Liver (tissue), 9 donors: Measurements from ENCODE around the gene MYBPC2. TPM values are rescaled to one million over a fixed set of nuclear protein-coding genes. Genes with fewer than 3 reads are reported as not detected.

ENCODE experiments used
- DNase-seq: peaks from one replicate; pipeline ENCODE4 v3.0.0-alpha.2; 2017; ENCODE audit warnings: low spot score
- H3K27ac ChIP-seq, 2 donors: one replicate each; pipeline ENCODE4 v1.7.0; 2013; ENCODE audit warnings: inconsistent platforms in 2 of 2, low read length in 2 of 2, control low read depth in 1 of 2, low read depth in 1 of 2, mild to moderate bottlenecking in 1 of 2
- H3K27me3 ChIP-seq, 4 donors: one replicate each; pipeline versions ENCODE4 v1.6.1 to v1.7.0; 2013; ENCODE audit warnings: low read length in 3 of 4, inconsistent platforms in 1 of 4, mild to moderate bottlenecking in 1 of 4, moderate library complexity in 1 of 4; ENCODE audit not compliant: control insufficient read depth in 4 of 4, insufficient read depth in 4 of 4
- H3K36me3 ChIP-seq, 4 donors: one replicate each; pipeline versions ENCODE4 v1.6.1 to v1.7.0; 2013; ENCODE audit warnings: low read length in 3 of 4, mild to moderate bottlenecking in 3 of 4, low read depth in 1 of 4, moderate library complexity in 1 of 4; ENCODE audit not compliant: control insufficient read depth in 4 of 4, insufficient read depth in 3 of 4
- H3K4me1 ChIP-seq, 4 donors: one replicate each; pipeline versions ENCODE4 v1.6.1 to v1.7.0; 2013; ENCODE audit warnings: low read length in 3 of 4, mild to moderate bottlenecking in 3 of 4, moderate library complexity in 1 of 4; ENCODE audit not compliant: control insufficient read depth in 4 of 4, insufficient read depth in 4 of 4
- H3K4me3 ChIP-seq, 3 donors: one replicate each; pipeline versions ENCODE4 v1.6.1 to v1.7.0; 2013; ENCODE audit warnings: low read length in 3 of 3, control low read depth in 1 of 3, low read depth in 1 of 3, mild to moderate bottlenecking in 1 of 3
- H3K9ac ChIP-seq, 2 donors: one replicate each; pipeline ENCODE4 v1.7.0; 2013; ENCODE audit warnings: low read length in 2 of 2, mild to moderate bottlenecking in 2 of 2, moderate library complexity in 2 of 2, control low read depth in 1 of 2, low read depth in 1 of 2
- H3K9me3 ChIP-seq, 4 donors: one replicate each; pipeline versions ENCODE4 v1.6.1 to v1.7.0; 2013; ENCODE audit warnings: low read length in 3 of 4; ENCODE audit not compliant: control insufficient read depth in 4 of 4
- ATF3 ChIP-seq: IDR thresholded peaks from 2 replicates; pipeline ENCODE4 v1.6.1; 2016; ENCODE audit warnings: antibody characterized with exemption
- CTCF ChIP-seq: fragments of 150-350 bp; IDR thresholded peaks from 2 replicates; pipeline ENCODE4 v1.5.1; 2017; ENCODE audit warnings: improper control_type of control experiment, low read depth, low read length; ENCODE audit not compliant: missing input control
- EGR1 ChIP-seq, 2 donors: IDR thresholded peaks; 2 replicates each; pipeline ENCODE4 v1.6.1; 2016 to 2018; ENCODE audit warnings: antibody characterized with exemption in 2 of 2, low read depth in 2 of 2
- FOXA1 ChIP-seq: IDR thresholded peaks from 2 replicates; pipeline ENCODE4 v1.6.1; 2016; ENCODE audit warnings: antibody characterized with exemption
- FOXA2 ChIP-seq: IDR thresholded peaks from 2 replicates; pipeline ENCODE4 v1.6.1; 2016; ENCODE audit warnings: antibody characterized with exemption
- HNF4A ChIP-seq, 2 donors: conservative IDR thresholded peaks; 2 replicates each; pipeline ENCODE4 v1.6.1; 2016; ENCODE audit warnings: antibody characterized with exemption in 2 of 2, mild to moderate bottlenecking in 2 of 2
- JUND ChIP-seq, 2 donors: IDR thresholded peaks; 2 replicates each; pipeline ENCODE4 v1.6.1; 2016; ENCODE audit warnings: antibody characterized with exemption in 2 of 2
- MAX ChIP-seq: IDR thresholded peaks from 2 replicates; pipeline ENCODE4 v1.6.1; 2016; ENCODE audit warnings: antibody characterized with exemption
- RAD21 ChIP-seq, 2 donors: IDR thresholded peaks; 2 replicates each; pipeline ENCODE4 v1.6.1; 2016; ENCODE audit warnings: antibody characterized with exemption in 2 of 2, mild to moderate bottlenecking in 2 of 2
- REST ChIP-seq: IDR thresholded peaks from 2 replicates; pipeline ENCODE4 v1.6.1; 2016; ENCODE audit warnings: antibody characterized with exemption, mild to moderate bottlenecking
- RXRA ChIP-seq, 2 donors: IDR thresholded peaks; 2 replicates each; pipeline ENCODE4 v1.6.1; 2017 to 2018; ENCODE audit warnings: antibody characterized with exemption in 2 of 2, mild to moderate bottlenecking in 1 of 2
- SP1 ChIP-seq: IDR thresholded peaks from 2 replicates; pipeline ENCODE4 v1.6.1; 2018; ENCODE audit warnings: antibody characterized with exemption, mild to moderate bottlenecking
- TAF1 ChIP-seq: conservative IDR thresholded peaks from 2 replicates; pipeline ENCODE4 v1.6.1; 2016; ENCODE audit warnings: antibody characterized with exemption, mild to moderate bottlenecking
- YY1 ChIP-seq: IDR thresholded peaks from 2 replicates; pipeline ENCODE4 v1.6.1; 2016; ENCODE audit warnings: antibody characterized with exemption, mild to moderate bottlenecking
- ZBTB33 ChIP-seq: IDR thresholded peaks from 2 replicates; pipeline ENCODE4 v1.6.1; 2016; ENCODE audit warnings: antibody characterized with exemption
- WGBS: extraction: QIAGEN DNeasy Blood & Tissue Kit; methylation state at CpG from one replicate; pipeline ENCODE4 v1.1.7; 2013; 5-methylcytosine and 5-hydroxymethylcytosine counted together
- polyA plus RNA-seq, 2 donors: library from polyadenylated mRNA; stranded (reverse) in 1 of 2; unstranded in 1 of 2; fragments of 200-250 nt in 1 of 2; fragments of >200 nt in 1 of 2; fragmentation: Nextera tagmentation in 1 of 2; extraction: Ambion mirVana in 1 of 2; gene quantifications; one replicate each; pipeline versions ENCODE4 v1.2.1 to v1.2.3, GENCODE V29; 2013 to 2015
- total RNA-seq, 2 donors: library from RNA; depleted of rRNA; stranded (reverse); fragments of >200 nt; gene quantifications; one replicate each; pipeline ENCODE4 v1.2.3, GENCODE V29; 2014
- donor health status: healthy.
- donor health status: healthy.
- donor health status: healthy.
- donor health status: healthy.
- donor health status: healthy.

Gene MYBPC2
- total and polyA plus RNA-seq, 4 donors = under 0.01 TPM; not detected in 3

GRCh38 chr19:50508843-50509190 is 76.1 kb downstream of the MYBPC2 start:
- TF ChIP-seq HNF4A (conservative IDR thresholded peaks at IDR 0.05) (no peak), MAX (no peak), ZBTB33 (no peak), YY1 (no peak), FOXA2 (no peak), SP1 (no peak), FOXA1 (no peak), EGR1 (IDR thresholded peaks at IDR 0.05; ENCODE audit: low read depth in 2 of 2) (no peak), RXRA (IDR thresholded peaks at IDR 0.05) (no peak), ATF3 (no peak), CTCF (no peak)
- H3K27ac ChIP-seq = no peak overlapping the region
- no peak for DNase-seq
- no peaks in the 10 kb centered on the region for H3K36me3 ChIP-seq
- H3K4me3 ChIP-seq = no peak overlapping the region
- H3K27me3 ChIP-seq = no peaks in the 10 kb centered on the region
- no peaks in the 10 kb centered on the region for H3K9me3 ChIP-seq
- no peak overlapping the region for H3K9ac ChIP-seq
- peaks cover 8 to 26% (median 16%) of the 10 kb centered on the region in 4 donors for H3K4me1 ChIP-seq
- 97% methylated on average over 3 of the region's 3 CpGs for WGBS

GRCh38 chr19:50509366-50509765 is 76.7 kb downstream of the MYBPC2 start:
- 89% methylated on average over 11 of the region's 11 CpGs for WGBS
- H3K9me3 ChIP-seq = no peaks in the 10 kb centered on the region

GRCh38 chr19:50510121-50510670 is 77.5 kb downstream of the MYBPC2 start:
- H3K9me3 ChIP-seq = no peaks in the 10 kb centered on the region
- H3K27me3 ChIP-seq = no peaks in the 10 kb centered on the region
- H3K9ac ChIP-seq = peak overlapping the region in 1 of 2 donors; percentile 15
- H3K4me1 ChIP-seq = peaks cover 10 to 26% (median 18%) of the 10 kb centered on the region in 4 donors
- no peak for DNase-seq
- no peak overlapping the region for H3K27ac ChIP-seq
- TF ChIP-seq CTCF = no peak
- no peak for TF ChIP-seq FOXA2
- TF ChIP-seq EGR1 (IDR thresholded peaks at IDR 0.05; ENCODE audit: low read depth in 2 of 2) = no peak
- TF ChIP-seq RAD21 (IDR thresholded peaks at IDR 0.05) = no peak
- TF ChIP-seq HNF4A (conservative IDR thresholded peaks at IDR 0.05) = no peak
- TF ChIP-seq SP1 = no peak
- TF ChIP-seq TAF1 = no peak
- no peak for TF ChIP-seq ATF3
- no peak for TF ChIP-seq REST
- TF ChIP-seq JUND (IDR thresholded peaks at IDR 0.05) = no peak
- TF ChIP-seq YY1 = no peak
- 59% methylated on average over 26 of the region's 26 CpGs for WGBS
- peak overlapping the region; percentile 54 to 73 (median 71) for H3K4me3 ChIP-seq
- no peaks in the 10 kb centered on the region for H3K36me3 ChIP-seq

More at GRCh38 chr19:50509366-50509765, 76.7 kb downstream of the MYBPC2 start:
- no peak overlapping the region for H3K4me3 ChIP-seq
- no peak for TF ChIP-seq YY1
- H3K4me1 ChIP-seq = peaks cover 10 to 26% (median 18%) of the 10 kb centered on the region in 4 donors
- H3K27me3 ChIP-seq = no peaks in the 10 kb centered on the region
- H3K27ac ChIP-seq = no peak overlapping the region
- DNase-seq = no peak
- H3K9ac ChIP-seq = no peak overlapping the region
- H3K36me3 ChIP-seq = no peaks in the 10 kb centered on the region
